ENCODE data around the gene NT5DC3.
"Not testable (repeated sequence)": the region's sequence is repeated elsewhere in the genome, so short reads cannot be mapped to it uniquely, and the experiment has no call there.

Gene NT5DC3

GRCh38 chr12:103832048-103832997 lies 8.7 kb downstream of the NT5DC3 start:
- DNase-seq: no peak

DNA sequence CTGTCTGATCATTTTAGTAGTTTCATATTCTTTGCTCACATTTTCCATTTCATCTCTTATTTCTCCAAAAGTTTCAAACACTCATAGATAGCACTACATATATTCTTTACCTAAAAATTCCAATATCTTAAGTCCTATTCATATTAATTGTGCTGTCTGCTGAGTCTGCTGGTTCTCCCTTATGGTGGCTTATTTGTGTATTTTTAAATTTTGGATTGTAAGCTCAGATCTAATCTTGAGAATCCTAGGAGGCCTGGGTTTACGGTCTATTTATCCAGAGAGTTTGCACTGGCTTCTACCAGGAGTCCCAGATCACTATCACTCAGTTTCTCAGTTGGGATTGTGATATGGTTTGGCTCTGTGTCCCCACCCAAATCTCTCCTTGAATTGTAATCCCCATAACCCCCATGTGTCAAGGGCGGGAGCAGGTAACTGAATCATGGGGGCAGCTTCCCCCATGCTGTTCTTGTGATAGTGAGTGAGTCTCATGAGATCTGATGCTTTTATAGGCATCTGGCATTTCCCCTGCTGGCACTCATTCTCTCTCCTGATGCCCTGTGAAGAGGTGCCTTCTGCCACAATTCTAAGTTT lies 10.2 kb downstream of the NT5DC3 start:
- no peak for DNase-seq

DNA sequence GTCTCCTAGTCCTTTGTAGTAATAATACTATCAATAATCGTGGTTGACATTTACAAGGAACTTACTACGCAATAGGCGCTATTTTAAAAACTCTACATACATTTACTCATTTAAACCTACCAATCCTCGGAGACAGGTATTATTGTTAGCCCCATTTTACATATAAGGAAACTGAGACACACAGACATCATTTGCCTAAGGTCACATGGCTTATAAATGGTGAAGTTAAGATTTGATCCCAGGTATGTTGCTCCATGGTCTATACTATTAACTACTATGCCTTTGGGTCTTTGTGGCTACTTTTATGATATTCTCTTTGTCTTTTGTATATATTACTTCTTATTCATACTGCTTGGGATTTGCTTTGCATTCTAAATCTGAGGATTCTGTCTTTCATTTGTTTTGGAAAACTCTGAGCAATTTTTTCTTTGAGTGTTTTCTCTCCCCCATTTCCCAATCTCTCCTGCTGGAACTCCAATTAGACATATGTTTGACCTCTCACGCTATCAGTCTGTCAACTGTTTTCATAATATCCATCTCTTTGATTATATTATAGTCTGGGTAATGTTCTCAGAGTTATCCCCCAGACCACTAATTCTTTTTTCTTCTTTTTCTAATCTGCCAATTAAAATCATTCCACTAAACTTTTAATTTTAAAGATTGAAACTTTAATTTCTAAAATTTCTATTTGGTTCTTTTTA lies 10.9 kb downstream of the NT5DC3 start:
- DNase-seq: no peak

GRCh38 chr12:103829092-103829491 lies 11.9 kb downstream of the NT5DC3 start:
- no peak for DNase-seq

DNA sequence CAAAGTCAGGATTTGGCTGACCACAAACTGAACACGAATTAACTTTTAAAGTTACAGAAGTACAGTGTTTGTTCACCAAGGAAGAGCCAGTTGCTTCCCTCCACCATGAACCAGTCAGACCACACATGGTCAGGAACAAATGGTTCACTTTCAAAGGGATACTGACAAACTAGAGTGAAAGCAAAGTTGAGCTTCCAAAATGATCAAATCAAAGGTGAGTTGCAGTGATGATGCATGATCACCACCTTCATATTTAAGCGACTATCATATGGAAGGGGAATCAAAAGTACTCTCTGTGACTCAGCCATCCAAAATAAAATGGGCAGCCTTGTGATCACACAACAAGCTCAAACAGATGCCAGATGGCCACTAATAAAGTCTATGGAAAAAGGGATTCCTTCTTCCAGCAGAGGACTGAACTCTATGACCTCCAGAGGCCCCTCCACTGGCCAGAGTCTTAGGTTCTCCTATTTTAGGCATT lies 13.1 kb downstream of the NT5DC3 start:
- no peak for DNase-seq

DNA sequence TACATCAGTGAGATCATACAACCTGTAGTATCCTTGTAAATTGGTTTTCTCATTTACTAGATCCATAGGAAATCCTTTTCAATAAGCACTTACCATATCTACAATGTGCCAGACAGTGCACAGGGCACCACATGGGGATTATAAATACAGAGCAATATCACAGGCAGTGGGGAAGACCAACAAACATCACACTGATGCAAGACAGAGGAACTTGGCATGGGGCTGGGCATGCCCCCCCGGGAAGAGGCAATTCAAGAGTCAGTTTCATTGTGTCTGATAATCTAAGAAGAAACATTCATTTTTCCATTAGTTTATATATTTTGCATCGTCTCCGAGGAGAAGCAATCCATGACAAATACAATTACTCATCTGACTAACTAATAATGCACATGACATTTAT lies 16.2 kb downstream of the NT5DC3 start:
- no peak for DNase-seq

DNA sequence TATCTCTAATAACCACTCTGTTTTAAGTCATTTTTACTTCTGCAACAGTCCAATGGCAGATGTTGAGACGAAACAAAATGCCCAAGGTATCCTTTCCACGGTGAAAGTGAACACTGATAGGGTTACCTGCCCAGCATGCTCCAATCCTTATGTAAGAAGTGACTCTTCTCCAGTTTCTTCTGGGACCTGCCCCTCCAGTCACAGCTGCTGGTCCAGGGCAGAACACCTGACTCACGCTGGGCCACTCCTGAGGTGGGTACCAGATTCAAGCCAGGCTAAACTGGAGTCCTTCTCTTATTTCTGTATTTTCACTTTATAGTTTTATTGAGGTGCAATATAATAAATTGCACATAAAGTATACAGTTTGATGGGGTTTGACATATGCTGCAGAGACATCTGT lies 16.7 kb downstream of the NT5DC3 start:
- DNase-seq: no peak

DNA sequence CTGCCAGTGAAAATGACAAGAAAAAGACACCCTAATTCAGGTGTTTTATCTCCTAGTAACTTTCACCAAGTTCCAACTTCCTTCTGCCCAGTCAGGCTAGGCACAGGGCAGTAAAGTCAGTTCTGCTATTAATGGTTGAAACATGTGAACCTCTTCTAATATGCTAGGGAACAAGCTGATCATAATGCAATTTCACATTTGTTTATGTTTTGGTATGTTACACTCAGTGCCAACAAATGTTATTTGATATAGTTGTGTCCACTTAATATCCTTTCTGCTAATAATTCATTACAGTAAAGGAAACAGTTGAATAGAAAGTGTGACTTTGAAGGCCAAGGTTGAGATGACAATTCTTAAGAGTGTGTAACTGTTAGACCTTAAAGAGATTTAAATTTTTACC lies 17.2 kb downstream of the NT5DC3 start:
- no peak for DNase-seq

- no peak for DNase-seq
These were observed 19.3 kb downstream of the NT5DC3 start for GRCh38 chr12:103821773-103822172.

DNA sequence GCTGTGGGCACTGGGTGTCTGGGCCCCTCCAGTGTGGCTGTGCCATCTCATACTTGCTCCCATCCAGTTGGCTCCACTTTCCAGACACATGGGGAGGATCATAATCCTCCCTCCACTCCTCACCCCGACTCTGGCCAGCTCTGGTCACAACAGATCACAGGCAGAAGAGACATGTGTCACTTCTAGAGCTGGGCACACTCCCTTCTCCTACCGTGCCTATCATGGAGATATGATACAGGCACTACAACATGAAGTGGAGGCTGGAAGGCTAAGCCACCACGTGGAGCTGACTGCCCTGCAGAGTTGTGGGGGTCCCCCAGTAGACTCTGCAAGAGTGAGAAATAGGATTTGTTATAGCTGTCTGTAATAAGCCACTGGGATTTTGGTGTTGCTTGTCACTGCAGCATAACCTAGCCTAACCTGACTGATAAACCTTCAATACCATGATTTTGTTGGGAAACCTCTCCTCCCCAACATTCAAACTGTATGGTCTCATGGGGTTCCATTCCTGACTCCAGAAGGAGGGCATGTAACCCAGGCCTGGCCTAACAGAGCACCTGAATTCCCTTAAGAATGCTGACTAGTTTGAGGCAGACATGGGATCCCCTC lies 20.0 kb downstream of the NT5DC3 start:
- no peak for DNase-seq

- DNase-seq: no peak
These were observed 20.7 kb downstream of the NT5DC3 start for GRCh38 chr12:103820361-103820760.

DNA sequence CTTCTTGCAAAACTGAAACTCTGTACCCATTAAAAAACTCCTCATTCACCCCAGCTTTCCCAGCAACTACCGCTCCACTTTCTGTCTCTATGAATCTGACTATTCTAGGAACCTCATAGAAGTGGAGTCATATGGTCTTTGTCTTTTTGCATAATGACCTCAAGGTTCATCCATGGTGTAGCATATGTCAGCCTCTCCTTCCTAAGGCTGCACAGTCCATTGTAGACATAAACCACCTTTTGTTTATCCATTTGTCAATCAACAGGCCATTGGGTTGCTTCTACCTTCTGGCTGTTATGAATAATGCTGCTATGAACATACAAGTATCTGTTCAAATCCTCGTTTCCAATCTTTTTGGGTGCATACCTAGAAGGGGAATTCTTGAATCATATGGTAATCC lies 21.1 kb downstream of the NT5DC3 start:
- no peak for DNase-seq

DNA sequence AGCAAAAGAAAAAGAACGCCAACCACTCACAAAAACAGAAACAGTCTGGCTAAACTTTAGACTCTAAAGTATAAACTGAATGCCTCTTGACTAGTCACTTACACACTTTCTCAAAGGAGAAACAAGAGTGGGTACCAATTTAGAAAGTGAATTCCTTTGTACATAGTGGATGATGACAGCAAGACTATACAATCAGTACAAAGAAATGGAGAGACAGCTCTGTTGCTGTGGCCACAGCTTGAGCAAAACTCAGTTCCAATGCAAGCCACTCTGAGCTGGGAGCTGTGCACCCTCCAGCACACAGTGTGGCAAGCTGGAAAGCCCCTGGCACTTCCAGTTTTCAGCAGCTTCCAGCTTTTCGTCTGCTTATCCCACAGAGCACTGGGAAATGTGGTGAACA lies 21.7 kb downstream of the NT5DC3 start:
- DNase-seq: no peak

DNA sequence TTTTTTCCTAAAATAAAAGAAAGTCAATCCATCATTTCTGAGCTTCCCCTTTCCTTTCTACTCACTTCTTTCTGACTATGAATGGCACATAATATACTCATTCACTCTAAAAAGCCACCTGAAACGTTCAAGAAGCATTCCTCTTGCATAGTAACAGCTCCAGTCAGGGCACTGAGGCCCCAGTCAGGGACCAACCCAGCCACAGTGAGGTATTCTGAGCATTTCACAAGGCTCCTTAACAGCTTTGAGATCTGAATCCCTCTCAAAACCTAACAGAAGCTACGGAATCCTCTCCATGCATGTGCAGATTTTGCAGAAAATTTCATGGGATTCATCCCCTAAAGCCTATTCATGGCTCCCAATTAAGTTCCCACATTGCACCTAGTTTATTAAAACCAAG lies 23.2 kb downstream of the NT5DC3 start:
- DNase-seq: no peak

DNA sequence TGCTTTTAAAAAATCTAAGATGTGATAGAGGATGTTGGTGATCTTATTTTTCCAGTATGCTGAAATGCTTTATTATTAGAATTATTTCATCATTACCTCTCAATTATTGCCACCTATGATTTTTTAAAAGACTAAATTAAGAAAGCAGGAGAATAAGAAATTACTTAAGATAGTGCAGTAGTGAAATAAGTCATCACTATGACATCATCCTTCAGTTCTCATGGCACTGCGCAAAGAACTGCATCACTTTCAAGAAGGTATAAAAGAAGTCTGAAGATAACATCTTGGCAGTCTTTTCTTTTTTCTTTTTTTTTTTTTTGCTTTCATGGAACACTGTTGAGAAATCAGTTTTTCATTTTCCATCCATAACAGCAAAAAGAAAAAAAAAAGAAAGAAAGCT lies 24.4 kb downstream of the NT5DC3 start:
- no peak for DNase-seq

DNA sequence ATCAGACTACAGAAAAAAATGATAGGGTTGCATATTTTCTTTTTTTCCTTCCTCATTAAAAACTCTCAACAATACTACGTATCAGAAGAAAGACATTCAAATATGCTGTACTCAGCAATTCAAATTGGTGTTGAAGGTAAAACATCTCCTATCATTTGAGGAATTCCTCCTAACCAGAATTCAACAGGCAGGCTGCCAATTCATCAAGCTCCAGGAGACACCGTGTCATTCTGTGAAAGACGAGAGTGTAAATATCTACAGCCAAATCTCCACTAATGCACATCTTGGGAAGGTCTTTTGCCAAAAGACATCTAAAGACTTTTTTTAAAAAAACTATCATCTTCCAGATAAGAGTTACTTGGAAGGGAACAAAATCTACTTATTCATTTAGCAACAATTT lies 26.6 kb downstream of the NT5DC3 start:
- DNase-seq: no peak

GRCh38 chr12:103813949-103814348 lies 27.1 kb downstream of the NT5DC3 start:
- DNase-seq: no peak

DNA sequence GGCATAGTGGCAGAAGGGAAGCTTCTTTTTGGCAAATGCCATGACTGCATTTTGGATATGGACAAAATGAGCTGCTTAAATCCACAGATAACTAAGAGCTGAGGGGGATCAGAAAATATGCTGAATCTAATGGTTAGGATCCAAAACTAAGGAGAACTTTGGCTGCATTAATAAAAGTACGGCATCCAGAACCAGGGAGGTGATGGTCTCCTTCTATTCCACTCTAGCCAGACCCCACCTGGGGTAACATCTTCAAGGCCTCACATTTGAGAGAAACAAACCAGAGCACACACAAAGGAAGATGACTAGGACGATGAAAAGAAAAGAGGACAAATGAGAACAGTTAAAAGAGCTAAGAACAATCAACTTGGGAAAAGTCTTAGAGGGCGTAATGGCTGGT lies 27.6 kb downstream of the NT5DC3 start:
- DNase-seq: no peak

DNA sequence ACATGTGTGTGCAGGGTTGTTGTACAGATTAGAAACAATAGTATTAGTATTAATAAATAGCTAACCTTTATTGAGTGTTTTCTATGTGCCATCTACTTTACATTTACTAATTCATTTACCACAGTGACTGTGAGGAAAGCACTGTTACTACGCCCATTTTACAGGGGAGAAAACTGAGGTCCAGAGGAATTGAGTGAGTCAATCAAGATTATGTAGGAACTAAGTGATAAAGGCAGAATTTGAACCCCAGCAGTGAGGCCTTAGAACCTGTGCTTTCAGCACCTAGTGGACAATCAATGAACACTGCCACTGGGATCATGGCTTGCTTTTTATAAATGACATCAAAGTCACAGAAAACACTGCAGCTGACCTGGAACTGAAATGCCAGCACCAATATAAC lies 28.2 kb downstream of the NT5DC3 start:
- DNase-seq: no peak

GRCh38 chr12:103811791-103812190 lies 29.2 kb downstream of the NT5DC3 start:
- DNase-seq: no peak

DNA sequence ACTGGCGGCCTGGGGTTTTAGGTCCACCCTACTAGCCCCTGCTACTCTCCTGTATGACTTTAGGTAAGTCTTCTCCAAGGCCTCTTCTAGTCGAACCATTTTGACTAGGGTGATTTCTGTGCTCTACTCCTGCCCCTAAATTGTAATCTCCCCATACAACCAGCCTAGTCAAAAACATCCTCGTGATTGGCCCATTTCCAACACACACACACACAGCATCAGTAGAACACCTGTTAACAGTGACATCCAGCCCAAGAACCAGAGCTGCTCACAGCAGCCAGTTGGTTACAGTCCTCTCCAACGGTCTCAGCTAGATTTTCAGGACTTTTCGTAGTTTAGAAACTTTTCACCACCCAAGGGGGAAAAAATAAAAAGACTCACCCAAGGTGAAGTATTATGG lies 30.9 kb downstream of the NT5DC3 start:
- DNase-seq: peak; percentile 4

DNA sequence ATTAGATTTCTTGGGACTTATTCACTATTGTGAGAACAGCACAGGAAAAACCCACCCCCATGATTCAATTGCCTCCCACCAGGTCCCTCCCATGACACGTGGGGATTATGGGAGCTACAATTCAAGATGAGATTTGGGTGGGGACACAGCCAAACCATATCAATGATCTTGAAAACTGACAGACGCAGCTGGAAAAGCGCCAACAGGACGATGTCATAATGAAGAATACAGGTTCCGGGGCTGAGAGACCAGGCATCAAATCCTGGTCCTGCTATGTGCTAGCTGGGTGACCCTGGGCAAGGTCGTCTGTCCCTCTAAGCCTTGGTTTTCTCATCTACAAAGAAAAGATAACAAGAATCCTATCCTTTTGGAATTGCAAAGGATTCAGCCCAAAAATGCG lies 31.4 kb downstream of the NT5DC3 start:
- DNase-seq: not testable (repeated sequence)

- no peak for DNase-seq
These were observed 31.9 kb downstream of the NT5DC3 start for GRCh38 chr12:103809154-103809553.

Measured in NCI-H1092 treated with DMSO at 0.1 percent for 48 hours (cell line).